IMR-90 (cell line): ENCODE data around the gene TDP2.

Experiments used
- BHLHE40 ChIP-seq: fragments of 150-350 bp; IDR thresholded peaks from 2 replicates; pipeline ENCODE4 v1.6.1; 2016; ENCODE audit warnings: mild to moderate bottlenecking, low read depth, low read length
- FOS ChIP-seq: fragments of 150-350 bp; IDR thresholded peaks from 2 replicates; pipeline ENCODE4 v1.6.1; 2016; ENCODE audit warnings: low read depth, low read length
- MAZ ChIP-seq: IDR thresholded peaks from 2 replicates; pipeline ENCODE4 v1.6.1; 2012; ENCODE audit warnings: low read depth, mild to moderate bottlenecking, low read length, improper control_type of control experiment, moderate library complexity, borderline replicate concordance
- POLR2A ChIP-seq: IDR thresholded peaks from 2 replicates; pipeline ENCODE4 v1.6.1; 2012; ENCODE audit warnings: mild to moderate bottlenecking, low read depth, low read length
- TF ChIP-seq, protein P1 (sequence below): conservative IDR thresholded peaks from 2 replicates; pipeline ENCODE4 v1.5.1; 2012; ENCODE audit warnings: mild to moderate bottlenecking, low read depth, low read length, improper control_type of control experiment
- TF ChIP-seq, protein P2 (sequence below): fragments of 150-350 bp; IDR thresholded peaks from 2 replicates; pipeline ENCODE4 v1.6.1; 2017; ENCODE audit warnings: mild to moderate bottlenecking, antibody characterized with exemption, low read length, low read depth

DNA sequence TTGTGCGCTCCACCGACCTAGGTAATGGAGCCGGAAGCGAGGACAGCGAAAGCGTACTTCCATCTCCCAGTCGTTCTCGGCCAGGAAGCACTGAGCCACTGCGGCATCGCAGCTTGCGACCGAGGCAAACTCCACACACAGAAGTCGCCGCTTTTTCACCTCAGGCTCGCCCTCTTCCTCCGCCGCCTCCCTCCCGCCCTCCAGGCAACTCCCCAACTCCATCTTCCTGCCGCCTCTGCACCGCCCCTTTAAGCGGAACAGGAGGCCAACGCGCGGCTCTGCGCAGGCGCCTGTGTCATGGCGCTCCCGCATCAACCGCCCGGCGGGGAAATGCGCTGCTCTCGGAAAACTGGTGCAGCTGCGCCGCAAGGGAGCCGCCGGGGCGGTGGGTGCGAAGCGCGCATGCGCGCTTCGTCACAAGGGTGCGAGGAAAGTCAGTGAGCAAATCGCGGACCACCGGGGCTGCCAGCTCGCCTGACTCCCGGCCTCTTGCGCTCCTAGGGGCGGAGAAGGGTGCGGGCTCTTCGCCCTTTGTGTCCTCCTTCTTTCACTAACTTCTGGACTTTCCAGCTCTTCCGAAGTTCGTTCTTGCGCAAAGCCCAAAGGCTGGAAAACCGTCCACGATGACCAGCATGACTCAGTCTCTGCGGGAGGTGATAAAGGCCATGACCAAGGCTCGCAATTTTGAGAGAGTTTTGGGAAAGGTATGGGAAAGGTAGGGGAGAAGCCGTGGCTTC, at the start of gene TDP2, which contains the start of gene ACOT13:
- TF ChIP-seq, protein P1, sequence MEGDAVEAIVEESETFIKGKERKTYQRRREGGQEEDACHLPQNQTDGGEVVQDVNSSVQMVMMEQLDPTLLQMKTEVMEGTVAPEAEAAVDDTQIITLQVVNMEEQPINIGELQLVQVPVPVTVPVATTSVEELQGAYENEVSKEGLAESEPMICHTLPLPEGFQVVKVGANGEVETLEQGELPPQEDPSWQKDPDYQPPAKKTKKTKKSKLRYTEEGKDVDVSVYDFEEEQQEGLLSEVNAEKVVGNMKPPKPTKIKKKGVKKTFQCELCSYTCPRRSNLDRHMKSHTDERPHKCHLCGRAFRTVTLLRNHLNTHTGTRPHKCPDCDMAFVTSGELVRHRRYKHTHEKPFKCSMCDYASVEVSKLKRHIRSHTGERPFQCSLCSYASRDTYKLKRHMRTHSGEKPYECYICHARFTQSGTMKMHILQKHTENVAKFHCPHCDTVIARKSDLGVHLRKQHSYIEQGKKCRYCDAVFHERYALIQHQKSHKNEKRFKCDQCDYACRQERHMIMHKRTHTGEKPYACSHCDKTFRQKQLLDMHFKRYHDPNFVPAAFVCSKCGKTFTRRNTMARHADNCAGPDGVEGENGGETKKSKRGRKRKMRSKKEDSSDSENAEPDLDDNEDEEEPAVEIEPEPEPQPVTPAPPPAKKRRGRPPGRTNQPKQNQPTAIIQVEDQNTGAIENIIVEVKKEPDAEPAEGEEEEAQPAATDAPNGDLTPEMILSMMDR: peak; percentile 55
- TF ChIP-seq POLR2A (peak; percentile 73), BHLHE40 (0 out of 2 replicates have a peak, but pooled peaks have one; percentile 17), MAZ (peak; percentile 83; the same call in 1 of the 2 replicates), FOS (peak; percentile 30; the same call in 1 of the 2 replicates)
- TF ChIP-seq, protein P2, sequence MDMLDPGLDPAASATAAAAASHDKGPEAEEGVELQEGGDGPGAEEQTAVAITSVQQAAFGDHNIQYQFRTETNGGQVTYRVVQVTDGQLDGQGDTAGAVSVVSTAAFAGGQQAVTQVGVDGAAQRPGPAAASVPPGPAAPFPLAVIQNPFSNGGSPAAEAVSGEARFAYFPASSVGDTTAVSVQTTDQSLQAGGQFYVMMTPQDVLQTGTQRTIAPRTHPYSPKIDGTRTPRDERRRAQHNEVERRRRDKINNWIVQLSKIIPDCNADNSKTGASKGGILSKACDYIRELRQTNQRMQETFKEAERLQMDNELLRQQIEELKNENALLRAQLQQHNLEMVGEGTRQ: no peak
